Measurements from ENCODE around the gene TRPM2.
A peak's percentile ranks its signal among the peaks of the same experiment; 100 is the strongest.
"Not testable (repeated sequence)": the region's sequence is repeated elsewhere in the genome, so short reads cannot be mapped to it uniquely, and the experiment has no call there.

TRPM2 gene

DNA sequence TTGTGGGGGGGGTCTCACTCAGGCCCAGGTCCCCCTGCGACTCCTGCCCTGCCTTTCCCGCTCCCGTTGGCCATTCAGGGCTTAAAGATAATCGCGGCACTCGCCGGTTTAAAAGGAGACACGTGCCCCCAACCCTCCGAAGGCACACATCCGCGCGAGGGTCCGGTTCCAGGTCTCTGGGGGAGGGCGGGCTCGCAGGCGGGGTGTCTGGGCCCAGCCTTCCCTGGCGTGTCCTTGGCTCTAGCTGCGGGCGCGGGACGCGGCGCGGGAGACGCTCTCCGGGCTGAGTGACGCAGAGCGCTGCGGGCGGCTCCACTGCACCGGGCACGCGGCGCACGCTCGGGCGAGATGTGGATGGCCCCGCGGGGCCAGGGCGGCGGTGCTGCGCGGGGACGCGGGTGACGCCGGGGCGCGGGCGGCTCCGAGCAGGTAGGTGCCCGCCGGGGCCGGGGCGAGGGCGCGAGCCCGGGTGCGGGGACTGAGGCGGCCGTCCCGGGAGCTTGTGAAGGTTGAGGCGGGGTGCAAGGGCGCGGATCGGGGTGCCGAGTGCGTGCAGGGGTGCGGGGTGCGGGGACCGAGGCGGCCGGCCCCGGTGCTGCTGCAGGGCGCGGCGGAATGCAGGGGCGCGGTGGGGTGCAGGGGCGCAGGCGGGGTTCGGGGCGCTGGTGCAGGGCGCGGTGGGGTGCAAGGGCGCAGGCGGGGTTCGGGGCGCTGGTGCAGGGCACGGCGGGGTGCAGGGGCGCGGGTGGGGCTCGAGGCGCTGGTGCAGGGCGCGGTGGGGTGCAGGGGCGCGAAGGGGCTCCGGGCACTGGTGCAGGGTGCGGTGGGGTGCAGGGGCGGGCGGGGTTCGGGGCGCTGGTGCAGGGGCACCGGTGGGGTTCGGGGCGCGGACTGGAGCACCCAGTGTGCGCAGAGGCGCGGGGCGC is 3.3 kb upstream of the TRPM2 start:
- no peak overlapping the region for H3K4me3 ChIP-seq (ENCODE audit: low read length)

DNA sequence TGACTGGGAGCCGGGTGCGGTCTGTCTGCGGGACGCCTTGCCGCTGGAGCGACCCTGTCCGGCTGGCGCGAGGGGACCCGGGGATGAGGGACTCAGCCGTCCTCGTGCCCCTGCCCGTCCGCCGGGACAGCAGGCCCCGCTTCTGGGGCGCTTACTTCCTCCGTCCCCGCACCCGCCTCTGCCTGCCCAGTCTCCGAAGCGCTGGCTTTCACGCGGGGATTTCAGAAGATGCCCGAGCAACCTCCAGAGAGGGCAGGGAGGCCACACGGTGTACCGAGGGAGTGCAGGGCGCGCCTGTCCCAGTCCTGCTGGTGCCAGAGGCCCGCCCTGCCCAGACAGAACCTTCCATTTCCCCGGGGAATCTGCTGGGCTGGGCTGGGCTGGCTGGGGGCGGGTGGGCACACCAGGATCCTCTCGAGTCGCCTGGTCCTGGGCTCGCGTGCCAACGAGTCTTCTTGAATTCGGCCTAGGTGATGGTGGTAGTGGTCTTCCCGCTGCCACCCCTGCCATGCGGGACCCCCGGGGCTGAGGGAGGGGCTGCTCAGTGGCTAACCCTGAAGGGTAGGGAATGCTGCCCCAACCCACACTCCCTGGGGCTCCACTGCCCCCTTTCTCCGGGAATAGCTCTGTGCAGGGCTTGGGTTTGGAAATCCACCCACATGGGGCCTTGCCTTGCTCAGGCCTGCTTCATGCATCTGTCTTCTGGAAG is 2.5 kb upstream of the TRPM2 start:
- no peak for DNase-seq (ENCODE audit: low read depth, low spot score)
- no peak overlapping the region for H3K4me3 ChIP-seq (ENCODE audit: low read length)

More for the DNA sequence above, 3.3 kb upstream of the TRPM2 start:
- no peak for DNase-seq (ENCODE audit: low read depth, low spot score)

DNA sequence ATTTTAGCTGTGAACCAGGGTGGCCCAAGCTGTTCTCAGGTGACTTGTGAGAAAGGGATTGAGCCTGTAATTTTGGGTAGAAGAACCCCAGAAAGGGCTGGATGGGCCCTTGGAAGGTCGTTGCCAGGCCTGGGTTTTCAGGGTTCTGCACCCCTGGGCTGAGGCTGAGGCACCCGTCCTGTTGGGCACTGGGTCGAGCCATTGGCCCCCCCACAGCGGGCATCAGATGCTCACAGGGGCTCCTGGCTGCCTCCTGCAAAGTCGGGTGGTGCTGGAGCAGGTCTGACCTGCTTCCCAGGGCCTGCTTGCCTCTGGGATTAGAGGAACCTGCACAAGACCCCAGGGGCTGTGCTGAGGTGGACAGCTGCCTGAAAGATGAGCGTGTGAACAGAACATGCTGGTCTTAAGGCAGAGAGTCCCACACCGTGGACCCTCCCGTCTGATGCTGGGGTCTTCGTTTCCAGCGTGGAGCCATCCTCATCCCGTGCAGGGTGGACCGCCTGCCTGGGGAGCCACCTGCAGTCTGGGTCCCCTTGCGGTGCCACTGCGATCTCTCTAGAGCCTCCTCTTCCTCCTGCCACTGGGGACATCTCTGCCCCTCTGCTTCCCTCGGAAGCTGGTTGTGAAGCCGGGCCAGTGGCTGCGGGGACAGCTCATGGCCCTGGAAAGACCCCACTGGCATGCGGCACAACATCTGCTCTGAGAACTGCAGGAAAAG is 1.7 kb upstream of the TRPM2 start:
- no peak overlapping the region for H3K4me3 ChIP-seq (ENCODE audit: low read length)
- no peak for DNase-seq (ENCODE audit: low read depth, low spot score)

DNA sequence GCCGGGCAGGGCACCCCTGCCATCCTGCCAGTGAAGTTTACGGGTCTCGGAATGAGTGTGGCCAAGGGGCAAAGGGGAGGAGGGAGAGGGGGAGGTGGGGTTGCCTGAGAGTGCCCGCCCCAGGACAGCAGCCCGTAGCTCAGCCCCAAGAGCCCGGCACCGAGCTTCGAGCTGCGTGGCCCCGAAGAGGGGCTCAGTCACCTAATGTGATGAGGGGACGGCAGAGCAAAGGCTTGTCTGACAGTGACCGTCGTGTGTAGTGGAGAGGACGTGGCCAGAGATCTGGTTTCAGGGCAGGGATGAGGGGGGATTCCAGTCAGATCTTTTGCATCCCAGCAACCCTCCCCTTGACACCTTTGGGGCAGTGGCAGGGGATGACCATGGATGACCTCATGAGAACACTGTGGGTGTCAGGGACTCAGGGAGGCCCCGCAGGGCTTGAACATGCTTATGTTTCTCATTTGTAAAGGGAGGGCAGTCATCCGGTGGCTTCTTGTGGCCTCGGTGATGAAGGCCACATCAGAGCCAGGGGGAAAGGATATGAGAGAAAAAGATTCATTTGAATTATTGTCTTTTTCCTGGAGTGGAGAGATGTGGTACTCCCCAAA is 1.1 kb upstream of the TRPM2 start:
- H3K4me3 ChIP-seq (ENCODE audit: low read length): no peak overlapping the region
- DNase-seq (ENCODE audit: low read depth, low spot score): no peak

DNA sequence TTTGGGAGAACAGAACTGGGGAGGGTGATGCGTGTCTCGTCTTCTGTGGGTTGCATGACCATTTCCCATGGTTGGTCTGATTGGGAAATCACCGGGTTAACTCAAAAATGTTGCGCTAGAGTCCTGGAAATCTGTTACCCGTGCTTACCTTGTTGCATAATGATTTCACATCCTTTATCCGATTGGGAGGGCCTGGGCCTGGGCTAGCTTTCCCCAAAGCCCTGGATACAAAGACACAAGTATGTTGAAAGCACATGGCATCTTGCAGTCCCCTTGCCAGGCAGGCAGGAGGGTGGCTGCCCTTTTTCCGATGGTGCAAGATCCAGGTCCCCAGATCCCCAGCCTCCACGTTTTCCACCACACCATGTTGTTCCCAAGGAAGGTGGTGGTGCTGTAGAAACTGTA is 582 bp downstream of the TRPM2 start:
- peak; percentile 22 for DNase-seq (ENCODE audit: low read depth, low spot score)
- H3K4me3 ChIP-seq (ENCODE audit: low read length): peak overlapping the region; percentile 61

DNA sequence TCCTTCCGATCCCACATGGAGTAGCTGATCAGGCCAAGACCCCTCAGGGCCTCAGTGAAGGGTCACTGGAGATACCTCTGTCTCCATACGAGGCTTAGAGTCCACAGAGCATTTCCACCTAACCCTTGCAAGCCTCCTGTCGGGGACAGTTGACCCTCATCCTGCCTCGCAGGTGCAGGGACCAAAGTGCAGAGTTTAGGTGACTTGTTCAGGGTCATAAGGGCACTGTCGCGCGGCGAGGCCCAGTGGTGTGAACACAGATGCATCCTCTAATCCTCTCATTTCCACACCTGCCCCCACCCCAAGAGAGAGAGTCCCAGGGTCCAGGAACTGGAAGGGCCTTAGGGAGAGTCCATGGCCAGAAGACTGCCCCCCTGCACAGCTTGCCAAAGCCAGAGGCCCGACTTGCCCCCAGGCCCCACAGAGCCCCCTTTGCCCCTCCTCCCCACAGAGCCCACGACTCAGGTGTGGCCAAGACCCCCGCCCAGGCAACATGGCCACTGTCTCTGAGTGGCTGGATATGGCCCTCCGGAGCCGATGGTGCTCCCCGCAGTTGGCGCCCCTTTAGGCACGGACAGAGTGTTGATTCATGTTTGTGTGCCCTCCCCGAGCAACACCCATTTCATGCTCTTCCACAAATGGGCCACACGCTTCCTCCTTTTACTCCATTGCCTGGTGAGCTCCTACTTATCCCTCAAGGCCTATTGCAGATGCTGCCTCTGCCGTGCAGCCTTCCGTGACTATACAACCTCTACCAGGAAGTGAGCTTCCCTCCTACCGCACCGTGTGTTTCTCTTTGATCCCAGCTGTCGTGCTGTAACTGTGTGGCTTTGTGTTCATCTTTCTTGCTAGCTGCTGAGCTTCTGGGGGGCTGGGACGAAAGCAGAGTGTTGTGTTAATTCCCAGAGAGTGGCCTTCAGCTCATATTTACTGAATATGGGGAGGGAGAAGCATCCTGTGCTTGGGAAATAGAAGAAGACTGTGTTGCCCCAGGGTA is 1.7 kb downstream of the TRPM2 start:
- DNase-seq (ENCODE audit: low read depth, low spot score): peak; percentile 91
- peak overlapping the region; percentile 61 for H3K4me3 ChIP-seq (ENCODE audit: low read length)

DNA sequence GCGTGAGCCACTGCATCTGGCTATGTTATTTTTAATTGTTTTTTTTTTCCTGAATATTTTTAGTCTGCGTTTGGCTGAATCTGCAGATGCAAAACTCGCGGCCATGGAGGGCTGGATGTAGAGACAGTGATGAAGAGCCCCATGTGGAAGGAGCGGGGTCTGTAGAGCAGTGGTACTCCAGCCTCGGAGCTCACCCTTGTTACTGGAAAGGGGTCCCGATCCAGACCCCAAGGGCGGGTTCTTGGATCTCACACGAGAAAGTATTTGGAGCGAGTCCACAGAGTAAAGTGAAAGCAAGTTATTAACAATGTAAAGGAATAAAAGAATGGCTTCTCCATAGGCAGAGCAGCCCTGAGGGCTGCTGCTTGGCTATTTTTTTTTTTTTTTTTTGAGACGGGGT is 2.7 kb downstream of the TRPM2 start:
- no peak overlapping the region for H3K4me3 ChIP-seq (ENCODE audit: low read length)
- no peak for DNase-seq (ENCODE audit: low read depth, low spot score)

DNA sequence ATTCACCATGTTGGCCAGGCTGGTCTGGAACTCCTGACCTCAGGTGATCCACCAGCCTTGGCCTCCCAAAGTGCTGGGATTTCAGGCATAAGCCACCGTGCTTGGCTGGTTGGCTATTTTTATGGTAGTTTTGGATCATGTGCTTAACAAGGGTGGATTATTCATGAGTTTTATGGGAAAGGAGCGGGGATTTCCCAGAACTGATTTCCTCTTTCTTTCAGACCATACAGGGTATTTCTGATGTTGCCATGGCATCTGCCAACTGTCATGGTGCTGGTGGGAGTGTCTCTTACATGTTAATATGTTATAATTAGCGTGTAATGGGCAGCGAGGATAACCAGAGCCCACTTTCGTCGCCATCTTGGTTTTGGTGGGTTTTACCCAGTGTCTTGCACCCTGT is 3.2 kb downstream of the TRPM2 start:
- H3K4me3 ChIP-seq (ENCODE audit: low read length): no peak overlapping the region
- DNase-seq (ENCODE audit: low read depth, low spot score): no peak

DNA sequence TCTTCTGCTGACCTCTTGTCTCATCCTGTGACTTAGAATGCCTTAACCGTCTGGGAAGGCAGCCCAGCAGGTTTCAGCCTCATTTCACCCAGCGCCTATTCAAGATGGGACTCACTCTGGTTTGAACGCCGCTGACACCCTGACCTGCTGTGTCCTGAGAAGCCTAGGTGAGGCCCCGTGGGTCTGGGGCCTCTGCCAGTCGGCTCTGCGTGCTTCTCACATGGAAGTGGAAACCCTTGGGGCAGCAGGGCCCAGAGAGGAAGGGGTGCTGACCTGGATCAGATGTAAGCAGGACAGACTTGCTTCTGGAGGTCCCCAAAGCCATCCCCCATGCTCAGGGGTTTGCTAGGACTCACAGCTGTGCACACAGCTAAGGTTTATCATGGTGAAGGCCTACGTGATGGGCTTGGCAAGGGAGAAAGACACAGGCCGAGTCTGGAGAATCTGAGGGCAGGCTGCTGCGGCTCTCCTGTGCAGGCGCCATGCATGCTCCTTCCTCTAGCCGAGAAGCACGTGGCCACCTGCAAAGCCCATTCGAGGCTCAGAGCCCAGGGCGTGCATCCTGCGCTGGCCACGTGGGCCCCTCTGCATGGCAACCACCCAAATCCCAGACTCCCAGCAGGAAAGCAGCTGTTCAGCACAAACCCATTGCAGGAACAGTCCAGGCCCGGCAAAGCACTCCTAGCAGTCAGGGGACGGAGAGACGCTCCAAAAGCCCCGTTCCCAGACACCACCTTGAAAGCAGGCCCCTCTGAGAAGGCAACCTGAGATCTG is 3.8 kb downstream of the TRPM2 start:
- H3K4me3 ChIP-seq (ENCODE audit: low read length): no peak overlapping the region
- no peak for DNase-seq (ENCODE audit: low read depth, low spot score)

DNA sequence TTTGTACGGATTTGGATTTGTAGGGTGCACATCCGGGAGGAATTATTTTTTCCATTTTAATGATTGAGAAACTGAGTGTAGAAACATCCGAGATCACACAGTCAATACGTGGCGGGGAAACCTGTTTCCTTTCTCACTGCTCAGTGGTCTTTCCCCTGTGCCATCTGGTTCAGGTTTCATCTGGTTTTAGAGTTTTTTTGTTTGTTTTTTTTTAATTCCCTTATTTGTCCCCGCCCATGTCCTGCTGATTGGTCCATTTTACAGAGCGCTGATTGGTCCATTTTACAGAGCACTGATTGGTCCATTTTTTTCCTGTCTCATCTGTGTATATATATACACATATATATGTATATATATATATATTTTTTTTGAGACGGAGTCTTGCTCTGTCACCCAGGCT is 6.0 kb downstream of the TRPM2 start:
- no peak overlapping the region for H3K4me3 ChIP-seq (ENCODE audit: low read length)
- DNase-seq (ENCODE audit: low read depth, low spot score): no peak

DNA sequence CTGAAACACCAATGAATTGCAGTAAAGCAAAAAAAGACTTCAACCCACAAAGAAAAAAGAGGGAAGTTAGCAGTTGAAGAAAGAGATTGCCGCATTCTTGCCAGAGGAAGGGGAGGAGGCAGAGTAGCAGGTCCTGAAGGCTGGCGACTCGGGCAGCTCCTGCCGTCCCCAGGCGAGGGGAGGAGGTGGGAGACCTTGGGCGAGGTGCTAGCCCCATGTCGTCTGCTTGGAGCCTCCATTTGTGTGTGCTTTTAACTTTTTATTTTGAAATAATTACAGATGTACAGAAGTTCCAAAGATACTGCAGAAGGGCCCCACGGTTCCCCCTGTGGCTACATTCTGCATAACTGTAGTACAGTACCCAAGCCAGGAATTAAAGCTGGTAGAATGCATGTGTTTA is 6.7 kb downstream of the TRPM2 start:
- DNase-seq (ENCODE audit: low read depth, low spot score): no peak
- H3K4me3 ChIP-seq (ENCODE audit: low read length): no peak overlapping the region

DNA sequence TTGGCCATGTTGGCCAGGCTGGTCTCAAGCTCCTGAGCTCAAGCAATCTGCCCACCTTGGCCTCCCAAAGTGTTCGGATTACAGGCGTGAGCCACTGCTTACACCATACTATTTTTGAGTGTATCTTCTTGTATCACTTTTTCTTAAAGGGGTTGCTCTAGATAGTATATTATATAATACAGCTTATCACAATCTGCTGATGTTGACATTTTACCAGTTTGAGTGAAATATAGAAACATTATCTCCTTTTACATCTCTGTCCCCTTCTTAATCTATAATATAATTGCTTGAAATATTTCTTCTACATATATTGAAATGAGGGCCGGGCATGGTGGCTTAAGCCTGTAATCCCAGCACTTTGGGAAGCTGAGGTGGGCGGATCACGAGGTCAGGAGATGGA is 8.5 kb downstream of the TRPM2 start:
- H3K4me3 ChIP-seq (ENCODE audit: low read length); DNase-seq (ENCODE audit: low read depth, low spot score): not testable (repeated sequence)

DNA sequence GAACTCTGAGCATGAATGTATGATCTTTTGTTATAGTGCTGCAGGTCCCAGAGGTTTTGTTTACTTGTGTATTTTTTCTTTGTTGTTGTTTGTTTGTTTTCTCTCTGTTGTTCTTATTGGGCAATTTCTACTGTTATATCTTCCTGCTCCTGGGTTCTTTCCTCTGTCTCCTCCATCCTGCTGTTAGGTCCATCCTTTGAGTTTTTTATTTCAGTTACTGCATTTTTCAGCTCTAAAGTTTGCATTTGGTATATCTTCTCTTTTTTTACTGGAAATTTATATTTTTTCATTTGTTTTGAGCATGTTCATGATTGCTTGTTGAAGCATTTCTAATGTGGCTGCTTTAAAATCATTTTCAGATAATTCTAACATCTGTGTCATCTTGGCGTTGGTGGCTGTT is 9.9 kb downstream of the TRPM2 start:
- DNase-seq (ENCODE audit: low read depth, low spot score): no peak
- no peak overlapping the region for H3K4me3 ChIP-seq (ENCODE audit: low read length)

DNA sequence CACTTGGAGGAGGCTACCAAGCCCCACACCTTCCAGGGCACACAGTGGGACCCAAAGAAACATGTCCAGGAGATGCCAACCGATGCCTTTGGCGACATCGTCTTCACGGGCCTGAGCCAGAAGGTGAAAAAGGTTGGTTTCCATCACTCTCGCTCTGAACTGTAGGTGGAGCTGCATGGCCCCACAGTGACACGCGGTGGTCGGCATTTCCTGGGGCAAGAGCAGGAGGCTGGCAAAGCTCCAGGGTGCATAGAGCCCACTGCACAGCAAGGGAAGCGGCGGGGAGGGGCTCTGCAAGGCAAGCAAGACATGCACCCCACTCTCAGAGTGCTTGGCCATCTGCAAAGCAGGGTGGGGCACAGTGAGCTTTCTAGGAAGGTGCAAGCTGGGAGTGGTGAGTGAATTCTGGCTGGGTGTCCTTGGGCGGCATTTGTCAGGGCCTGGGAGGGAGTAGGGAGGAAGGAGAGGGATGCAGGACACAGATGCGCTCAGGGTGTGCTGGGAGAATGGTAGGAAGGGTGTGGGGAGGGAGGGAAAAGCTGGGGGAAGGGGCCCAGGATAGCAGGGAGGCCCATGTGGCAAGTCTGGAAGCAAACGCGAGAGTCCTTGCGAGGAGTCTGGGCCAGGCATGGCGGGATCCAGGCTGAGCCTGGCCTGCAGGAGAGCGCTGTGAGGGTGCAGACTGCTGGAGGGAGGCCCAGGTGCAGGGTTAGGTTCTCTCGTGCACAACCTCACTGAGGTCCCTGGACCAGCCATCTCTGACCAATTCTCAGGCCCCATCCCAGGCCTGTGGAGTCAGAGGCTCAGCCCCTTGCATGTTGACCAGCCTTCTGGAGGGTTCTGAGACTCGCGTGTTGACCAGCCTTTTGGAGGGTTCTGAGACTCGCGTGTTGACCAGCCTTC is 11.0 kb downstream of the TRPM2 start:
- H3K4me3 ChIP-seq (ENCODE audit: low read length): no peak overlapping the region
- peak; percentile 25 for DNase-seq (ENCODE audit: low read depth, low spot score)

DNA sequence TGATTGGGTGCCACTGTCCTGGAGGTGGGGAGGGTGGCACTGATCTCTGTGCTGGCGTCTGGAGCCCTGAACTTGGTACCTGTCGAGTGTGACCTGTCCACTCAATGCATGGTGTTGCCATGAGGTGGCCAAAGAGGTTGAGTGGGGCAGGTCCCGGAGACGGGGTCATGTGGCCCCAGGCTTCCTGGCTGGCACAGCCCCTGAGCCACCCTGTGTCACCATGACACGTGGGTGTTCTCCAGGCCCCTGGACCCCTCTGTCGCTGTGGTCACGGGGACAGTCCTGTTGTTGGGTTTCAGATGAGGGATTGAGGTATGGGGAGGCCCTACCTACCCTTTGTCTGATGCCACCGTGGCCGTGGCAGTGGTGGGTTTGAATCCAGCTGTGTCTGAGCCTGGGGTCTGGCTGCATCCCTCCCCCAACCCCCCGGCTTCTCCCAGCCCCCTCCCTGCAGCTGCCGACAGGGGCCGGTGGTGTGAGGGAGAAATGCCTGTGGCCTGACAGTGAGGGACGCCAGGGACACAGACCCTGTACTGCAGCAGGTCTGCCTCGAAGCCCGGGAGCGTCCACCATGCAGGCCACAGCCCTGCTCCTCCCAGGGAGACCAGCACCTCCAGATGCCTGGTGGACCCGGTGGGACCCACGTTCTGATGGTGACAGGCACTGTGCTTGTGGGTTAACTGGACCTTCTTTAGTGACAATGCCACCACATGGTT is 12.0 kb downstream of the TRPM2 start:
- DNase-seq (ENCODE audit: low read depth, low spot score): no peak
- H3K4me3 ChIP-seq (ENCODE audit: low read length): no peak overlapping the region

DNA sequence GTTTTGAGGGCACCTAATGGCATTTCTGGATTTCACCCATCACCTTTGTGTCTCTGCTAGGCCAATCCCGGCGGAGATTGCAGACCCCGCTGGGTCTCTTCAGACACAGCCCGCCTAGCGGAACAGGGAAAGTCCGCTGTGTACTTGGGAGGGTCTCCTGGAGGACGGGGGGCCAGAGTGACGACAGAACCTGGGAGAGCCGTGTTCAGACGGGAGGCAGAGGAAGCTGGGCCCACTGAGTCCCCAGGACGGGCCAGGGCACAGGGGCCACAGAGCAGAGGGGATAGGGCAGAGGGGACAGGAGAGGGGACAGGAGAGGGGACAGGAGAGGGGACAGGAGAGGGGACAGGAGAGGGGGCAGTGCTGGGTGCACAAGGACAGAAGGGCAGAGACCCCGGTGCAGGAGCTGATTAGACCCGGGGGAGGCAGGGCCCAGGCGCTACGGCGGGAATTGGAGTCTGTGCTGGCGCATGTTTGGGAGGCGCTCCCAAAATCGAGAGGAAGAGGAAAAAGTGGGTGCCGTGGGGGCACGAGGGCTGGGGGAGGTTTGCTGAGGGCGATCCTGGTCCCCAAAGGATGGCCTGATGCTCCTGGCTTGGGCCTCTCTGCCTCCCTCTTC is 12.7 kb downstream of the TRPM2 start:
- H3K4me3 ChIP-seq (ENCODE audit: low read length): no peak overlapping the region
- no peak for DNase-seq (ENCODE audit: low read depth, low spot score)

Data from Jurkat, Clone E6-1 (cell line).